NCI-H446 treated with DMSO at 0.1 percent for 48 hours (cell line): ENCODE results near the gene MATN4.
"Not testable (repeated sequence)": the region's sequence is repeated elsewhere in the genome, so short reads cannot be mapped to it uniquely, and the experiment has no call there.

ENCODE experiments used
- DNase-seq: peaks from one replicate; lab custom pipeline; 2025; lab: John Stamatoyannopoulos, UW

The MATN4 gene

GRCh38 chr20:45308117-45308778 is at the start of gene MATN4:
MATN4 (minus strand) TSS chr20:45308299; CDS start chr20:45305582, 2,717 bp downstream.
- DNase-seq, result no peak

DNA sequence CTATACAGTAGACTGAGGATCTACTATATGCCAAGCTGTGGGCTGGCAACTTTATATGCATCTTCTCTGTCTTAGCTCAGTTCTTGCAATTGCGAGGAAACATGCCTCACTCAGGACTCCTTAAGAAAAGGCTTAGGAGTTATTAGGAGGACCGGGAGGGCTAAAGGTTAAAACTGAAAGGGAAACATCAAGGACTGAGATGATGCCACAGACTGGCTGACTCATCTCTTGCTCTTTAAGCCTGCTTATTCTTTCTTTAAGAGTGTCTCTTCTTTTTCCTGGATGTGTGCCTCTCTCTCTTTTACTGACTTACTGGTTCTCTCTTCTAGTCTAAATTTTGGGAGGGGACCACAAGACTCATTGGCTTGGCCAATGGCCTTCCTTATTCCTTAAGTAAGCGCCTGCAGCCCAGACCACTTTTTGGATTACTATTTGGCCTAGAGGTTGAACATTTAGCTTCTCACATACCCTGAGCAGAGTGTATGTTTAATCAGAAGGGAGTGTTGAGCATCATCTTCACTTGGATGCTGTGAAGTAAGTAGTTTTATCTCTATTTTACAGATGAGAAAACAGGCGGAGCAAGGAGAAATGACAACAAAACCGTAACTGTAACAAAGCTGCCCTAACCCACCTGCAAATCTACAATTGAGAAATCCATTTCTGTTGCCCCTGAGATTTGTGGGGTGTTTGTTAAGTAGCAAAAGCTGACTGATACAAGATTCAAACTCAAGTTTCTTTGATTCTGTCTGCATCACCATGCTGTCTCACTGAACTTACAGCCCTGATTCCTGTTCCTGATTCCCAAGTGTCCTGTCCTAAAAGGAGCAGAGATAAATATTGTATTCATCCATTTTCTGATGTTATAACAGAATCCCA is 47.3 kb upstream of the MATN4 start:
- no peak for DNase-seq

DNA sequence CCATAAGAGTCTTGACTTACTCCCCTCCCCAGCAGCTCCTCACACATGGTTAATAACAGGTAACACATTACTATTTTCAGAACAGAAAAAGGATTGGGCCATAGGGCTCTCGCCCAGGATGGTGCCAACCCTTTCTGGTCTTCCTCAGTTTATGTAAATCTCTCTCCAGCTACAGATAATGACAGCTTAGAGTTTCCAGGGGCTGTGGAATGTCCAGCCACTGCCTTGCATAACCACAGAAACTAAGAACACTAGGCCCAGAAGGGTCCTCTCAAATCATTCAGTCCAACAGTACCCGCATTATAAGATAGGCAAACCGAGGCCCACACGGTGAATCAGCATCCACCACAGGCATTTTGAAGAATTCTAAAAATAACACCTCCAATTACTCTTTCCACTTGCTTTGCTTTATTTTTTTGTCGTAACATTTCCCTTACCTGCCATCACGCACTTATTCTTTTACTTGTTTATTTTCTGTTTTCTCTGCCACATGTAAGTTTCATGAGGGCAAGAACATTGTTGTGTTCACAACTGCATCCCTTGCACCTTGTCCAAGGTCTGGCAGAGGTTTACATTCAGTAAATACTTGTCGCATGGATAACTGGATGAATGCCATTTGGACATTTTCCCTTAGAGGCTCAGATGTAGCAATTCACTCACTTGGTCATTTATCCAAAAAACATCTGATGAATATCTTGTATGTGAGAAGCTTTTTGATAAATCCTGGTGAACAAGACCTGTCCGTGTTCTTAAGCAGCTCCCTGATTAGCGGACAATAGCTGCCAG is 46.5 kb upstream of the MATN4 start:
- DNase-seq, result no peak

DNA sequence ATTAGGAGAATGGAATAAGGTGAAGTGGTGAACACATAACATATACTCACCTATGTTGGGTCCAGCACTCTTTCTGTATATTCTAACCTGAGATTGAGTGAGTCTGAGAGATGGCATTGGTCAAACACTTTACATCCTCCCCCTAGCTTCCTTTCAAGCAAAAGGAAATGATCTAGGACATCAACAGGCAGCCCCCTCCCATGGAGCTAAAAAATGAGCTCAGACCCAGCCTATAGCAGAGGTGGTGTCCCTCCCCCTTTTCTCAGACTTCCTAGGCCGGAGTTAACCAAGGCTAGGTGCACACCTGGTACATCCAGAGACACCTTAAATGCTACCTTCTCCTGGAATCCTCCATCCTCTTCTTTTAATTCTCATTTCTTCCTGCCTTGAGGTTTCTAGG is 45.6 kb upstream of the MATN4 start:
- no peak for DNase-seq

- no peak for DNase-seq
Measured at GRCh38 chr20:45352729-45353128, 44.6 kb upstream of the MATN4 start.

DNA sequence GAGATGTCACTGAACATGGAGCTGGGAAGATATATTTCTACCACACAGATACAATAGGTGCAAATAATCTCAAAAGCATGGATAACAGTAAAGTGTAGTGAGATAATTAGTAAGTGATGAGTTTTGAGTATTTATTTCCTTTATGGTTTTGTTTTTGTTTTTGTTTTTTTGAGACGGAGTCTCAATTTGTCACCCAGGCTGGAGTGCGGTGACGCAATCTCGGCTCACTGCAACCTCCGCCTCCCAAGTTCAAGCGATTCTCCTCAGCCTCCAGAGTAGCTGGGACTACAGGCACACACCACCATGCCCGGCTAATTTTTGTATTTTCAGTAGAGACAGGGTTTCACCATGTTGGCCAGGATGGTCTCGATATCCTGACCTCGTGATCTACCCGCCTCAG is 42.7 kb upstream of the MATN4 start:
- DNase-seq, result not testable (repeated sequence)

DNA sequence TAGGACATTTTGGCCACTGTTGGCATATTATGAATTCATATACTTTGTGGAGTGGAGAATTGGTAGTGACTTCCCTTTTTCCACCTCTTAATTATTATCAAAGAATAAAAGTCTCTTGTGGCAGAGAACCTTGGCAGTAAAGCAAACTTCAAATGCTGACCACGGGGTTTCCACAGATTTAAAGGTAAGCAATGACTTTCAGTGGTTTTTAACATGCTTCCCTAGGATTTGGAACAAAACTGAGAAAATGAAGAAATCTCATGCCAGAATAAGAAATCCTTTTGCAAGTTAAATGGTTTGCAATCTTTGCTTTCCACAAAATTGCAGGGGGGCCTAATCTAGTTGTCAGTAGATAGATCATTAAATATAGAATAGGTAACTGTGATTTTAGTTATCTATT is 42.1 kb upstream of the MATN4 start:
- DNase-seq, result no peak

GRCh38 chr20:45347936-45348778 is 40.1 kb upstream of the MATN4 start, which contains the start of gene SDC4:
SDC4 (minus strand) TSS chr20:45348424; CDS start chr20:45348384, 40 bp downstream.
- no peak for DNase-seq

- no peak for DNase-seq
Measured at GRCh38 chr20:45347297-45347935, 39.3 kb upstream of the MATN4 start.

DNA sequence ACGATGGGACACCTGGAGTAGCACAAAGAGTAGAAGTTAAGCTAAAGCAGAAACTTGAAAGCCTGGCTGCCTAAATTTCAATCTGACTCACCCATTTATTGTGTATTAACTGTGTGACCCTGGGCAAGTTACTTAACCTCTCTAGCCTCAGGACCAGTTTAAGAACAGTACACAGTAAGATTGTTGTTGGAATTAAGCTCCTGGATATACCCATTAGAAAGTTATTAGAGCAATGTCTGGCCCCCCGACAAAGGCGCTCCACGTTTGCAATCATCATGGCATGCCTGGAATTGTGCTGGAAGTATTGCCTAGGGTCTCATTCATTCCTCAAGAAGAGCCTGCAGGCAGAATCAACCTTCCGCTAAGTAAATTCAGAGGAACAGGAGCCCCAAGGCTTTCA is 38.8 kb upstream of the MATN4 start:
- DNase-seq, result no peak

DNA sequence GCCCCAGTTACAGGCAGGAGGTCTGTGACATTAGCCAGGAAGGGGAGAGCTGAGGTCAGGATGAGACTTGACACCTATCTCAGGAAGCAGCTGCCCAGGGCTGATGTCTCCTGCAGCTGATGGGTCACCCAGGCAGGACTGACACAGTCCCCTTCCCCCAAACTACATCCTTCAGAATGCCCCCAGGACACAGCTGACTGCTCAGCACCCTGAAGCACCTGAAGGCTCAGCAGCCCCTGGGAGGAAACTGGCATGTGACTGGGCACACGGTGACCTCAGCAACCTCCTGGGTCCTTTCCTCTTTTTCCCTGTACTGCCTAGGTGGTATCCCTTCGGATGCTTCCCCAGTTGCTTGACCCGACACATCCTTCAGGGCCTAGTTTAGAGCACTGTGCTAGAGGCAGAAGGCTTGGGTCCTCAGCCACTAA is 38.2 kb upstream of the MATN4 start:
- no peak for DNase-seq

DNA sequence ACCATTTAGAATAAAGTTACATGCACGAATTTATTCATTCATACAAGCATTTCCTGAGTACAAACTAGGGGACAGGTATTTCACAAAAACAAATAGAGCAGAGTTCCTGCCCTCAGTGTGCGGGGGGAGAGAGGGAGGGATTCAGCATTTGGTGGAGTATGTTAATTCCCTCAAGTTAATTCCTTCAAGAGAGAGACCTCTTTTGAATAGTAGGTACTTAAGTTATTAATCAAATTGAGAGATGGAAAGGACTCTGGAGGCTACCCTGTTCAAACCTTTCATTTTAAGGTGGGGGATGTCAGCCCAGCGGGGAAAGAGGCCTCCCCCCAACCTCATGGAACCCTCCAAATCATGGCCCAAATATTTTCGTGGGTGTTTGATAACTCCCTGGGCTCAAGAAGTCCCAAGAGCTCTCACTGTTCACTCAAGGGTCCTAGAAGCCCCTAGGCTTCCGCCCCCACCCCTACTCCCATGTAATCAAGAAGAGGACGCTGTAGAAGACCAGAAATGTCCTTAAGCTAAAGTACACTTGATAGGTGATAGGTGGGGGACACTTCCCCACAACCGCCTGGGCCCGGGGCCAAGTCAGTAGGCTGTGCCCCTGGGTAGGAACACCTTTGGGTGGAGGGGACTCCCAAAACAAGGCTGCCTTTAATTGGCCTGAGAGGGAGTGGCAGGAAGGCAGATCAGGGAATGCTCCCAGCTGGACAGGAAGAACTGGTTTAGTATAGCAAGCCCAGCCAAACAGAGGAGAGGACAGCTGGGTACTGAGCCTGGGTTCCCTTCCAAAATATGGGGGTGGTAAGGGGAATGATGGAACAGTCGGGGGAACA is 37.2 kb upstream of the MATN4 start:
- no peak for DNase-seq

GRCh38 chr20:45344168-45344860 is 36.2 kb upstream of the MATN4 start:
- no peak for DNase-seq

GRCh38 chr20:45343532-45344167 is 35.6 kb upstream of the MATN4 start:
- no peak for DNase-seq

DNA sequence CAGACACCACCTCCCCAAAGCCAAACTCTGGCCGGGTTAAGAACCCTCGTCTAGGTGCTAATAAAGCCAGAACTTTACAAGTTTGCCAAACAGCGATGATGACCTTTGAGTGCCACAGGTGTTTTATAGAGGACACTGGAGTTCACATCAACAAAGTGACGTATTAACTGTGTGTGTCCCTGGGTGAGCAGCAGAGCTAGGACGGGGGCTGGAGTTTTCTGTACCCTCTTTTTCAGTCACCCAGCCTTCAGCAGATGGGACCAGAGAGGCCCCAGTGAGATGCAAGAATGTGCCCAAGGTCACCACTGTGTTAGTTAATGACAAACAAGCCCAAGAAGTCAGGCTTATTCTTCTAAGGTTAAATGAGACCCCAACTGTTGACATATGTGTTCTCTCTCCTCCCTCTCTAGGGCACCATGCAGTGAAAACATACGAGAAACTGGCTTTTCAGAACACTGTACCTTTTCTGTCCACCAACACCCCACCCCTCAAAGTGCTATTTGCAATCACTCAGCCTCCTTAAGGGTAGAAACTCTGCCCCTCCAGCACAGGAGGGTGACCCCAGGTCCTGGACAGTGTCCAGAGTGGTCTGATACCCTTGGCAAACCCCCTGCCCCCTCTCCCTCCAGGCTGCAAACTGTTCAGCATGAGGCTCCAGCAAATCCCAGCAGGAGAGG is 34.9 kb upstream of the MATN4 start:
- DNase-seq, result no peak

- DNase-seq, result no peak
Measured at GRCh38 chr20:45341939-45342854, 34.1 kb upstream of the MATN4 start.

DNA sequence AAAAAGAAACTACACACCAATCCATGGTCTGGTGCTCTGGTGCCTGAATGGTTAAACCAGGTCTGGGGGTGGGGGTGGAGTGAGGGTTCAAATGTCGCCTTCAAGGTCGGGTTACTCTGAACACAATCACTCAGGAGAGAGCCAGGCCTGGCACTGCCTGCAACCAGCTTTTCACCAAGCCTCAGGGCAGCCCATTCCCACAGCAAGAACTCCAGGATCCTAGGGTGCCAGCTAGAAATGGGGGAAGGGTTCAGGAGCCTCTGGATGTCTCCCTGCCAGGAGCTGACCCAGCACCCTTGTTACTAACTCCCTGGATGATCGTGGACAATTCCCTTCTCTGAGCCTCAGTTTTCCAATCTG is 33.5 kb upstream of the MATN4 start:
- DNase-seq, result no peak
